Motor neuron (in vitro differentiated cells): Measurements from ENCODE around the gene RUSC2. TPM values are rescaled to one million over a fixed set of nuclear protein-coding genes. Genes with fewer than 3 reads are reported as not detected.
A peak's percentile ranks its signal among the peaks of the same experiment; 100 is the strongest.
"Not testable (repeated sequence)": the region's sequence is repeated elsewhere in the genome, so short reads cannot be mapped to it uniquely, and the experiment has no call there.

Source experiments
- ATAC-seq, 8 experiments: fragments of 200-7000 bp; cut with Tn5 transposase; replicated peaks in 6 of 8; 2 replicates each; pipeline ENCODE4 v1.8.0; 2021; ENCODE audit warnings: mild to moderate bottlenecking in 8 of 8, moderate library complexity in 8 of 8
- H3K27ac ChIP-seq, 2 donors: fragments of 250-450 bp; sonication (Bioruptor Pico); 2 replicates each; pipeline ENCODE4 v1.9.0; 2021; ENCODE audit warnings: antibody characterized with exemption in 2 of 2, mild to moderate bottlenecking in 2 of 2, moderate library complexity in 1 of 2
- H3K4me1 ChIP-seq, 2 donors: fragments of 250-450 bp; sonication (Bioruptor Pico); replicated peaks in 1 of 2; 2 replicates each; pipeline ENCODE4 v1.6.1; 2021; ENCODE audit warnings: antibody characterized with exemption in 2 of 2, mild to moderate bottlenecking in 2 of 2, moderate library complexity in 1 of 2
- H3K4me3 ChIP-seq, 5 donors: fragments of 250-450 bp; sonication (Bioruptor Pico); 2 replicates each; pipeline ENCODE4 v1.9.0; 2021; ENCODE audit warnings: antibody characterized with exemption in 5 of 5, mild to moderate bottlenecking in 5 of 5, moderate library complexity in 4 of 5
- WGBS, 10 experiments: fragments of 450-650 bp; shearing (Covaris generic); methylation state at CpG; one replicate each; pipeline ENCODE4 v1.0.0; 2022; 5-methylcytosine and 5-hydroxymethylcytosine counted together
- in situ Hi-C, 9 experiments: fragments of 400-800 bp; cut with MboI; loops; one replicate each; pipeline ENCODE4 v1.15.0; 2021; ENCODE audit warnings: low sequenced_read_pairs in 9 of 9, low pct_unique_long_range_greater_than_20kb in 2 of 9; ENCODE audit not compliant: unreplicated experiment in 9 of 9
- total RNA-seq, 8 experiments: library from RNA; unstranded; fragments of 300-600 nt; gene quantifications; 2 replicates each; pipeline versions ENCODE4 v1.2.3 to v1.2.4, GENCODE V29; 2022

Gene RUSC2
- 10 to 100 TPM; 12.7 to 42.1 (median 34.3) TPM for total RNA-seq

- in situ Hi-C loops = loop anchor here in 3 of 9 experiments (5.0 to 25.0 kb wide), 2 partner anchors 58 to 377 kb away; partner anchors contain the start of genes ATOSB (in 3 of the 3) and STOML2 (in 3 of the 3)
- peak within 1 kb of the TSS; percentile 54 to 71 for H3K27ac ChIP-seq
- ATAC-seq = peak; percentile 70 to 91 (median 90)
- WGBS, 10 experiments = 0 to 79% (median 3%) methylated on average over 1 to 11 of the region's 71 CpGs; no CpG with 5 or more reads in 4 of the 10 experiments
- peaks cover 0 to 8% of the 10 kb centered on the region in 2 donors for H3K4me1 ChIP-seq
- H3K4me3 ChIP-seq = peak within 1 kb of the TSS; percentile 42 to 82 (median 45)
Observed at GRCh38 chr9:35489313-35490154, at the start of gene RUSC2. TSS of gene RUSC2 (plus strand) at chr9:35490111. CDS start at chr9:35546522, 56,411 bp downstream.

- no peak for ATAC-seq
- WGBS, 10 experiments = 13 to 100% (median 88%) methylated on average over 1 to 2 of the region's 3 CpGs; no CpG with 5 or more reads in 5 of the 10 experiments
- H3K27ac ChIP-seq = no peak overlapping the region
- no peak overlapping the region for H3K4me3 ChIP-seq
- in situ Hi-C loops = no loop called here
- H3K4me1 ChIP-seq = no peaks in the 10 kb centered on the region
Observed at GRCh38 chr9:35446012-35446411, 43.9 kb upstream of the RUSC2 start.

GRCh38 chr9:35448496-35448895, 41.4 kb upstream of the RUSC2 start:
- in situ Hi-C loops = no loop called here
- no peak for ATAC-seq
- Histone ChIP-seq H3K27ac (no peak overlapping the region), H3K4me1 (no peaks in the 10 kb centered on the region), H3K4me3 (no peak overlapping the region)
- WGBS, 10 experiments = 14 to 83% (median 54%) methylated on average over 1 of the region's 1 CpG; no CpG with 5 or more reads in 4 of the 10 experiments

GRCh38 chr9:35452481-35452880, 37.4 kb upstream of the RUSC2 start:
- H3K4me1 ChIP-seq = no peaks in the 10 kb centered on the region
- H3K4me3 ChIP-seq = no peak overlapping the region
- in situ Hi-C loops = loop anchor here in 1 of 9 experiments (25.0 kb wide), 1 partner anchor 340 kb away; the partner anchor contains the start of genes ATOSB and STOML2
- ATAC-seq = peak in 3 of 8 experiments; percentile 48 to 74 (median 68)
- WGBS, 10 experiments = 0 to 100% (median 83%) methylated on average over 1 to 2 of the region's 2 CpGs; no CpG with 5 or more reads in 5 of the 10 experiments
- H3K27ac ChIP-seq = no peak overlapping the region

GRCh38 chr9:35453786-35454185, 36.1 kb upstream of the RUSC2 start:
- Histone ChIP-seq H3K4me3 (no peak overlapping the region), H3K27ac (no peak overlapping the region), H3K4me1 (no peaks in the 10 kb centered on the region)
- 20 to 87% (median 80%) methylated on average over 1 to 2 of the region's 2 CpGs; no CpG with 5 or more reads in 5 of the 10 experiments for WGBS, 10 experiments
- in situ Hi-C loops = loop anchor here in 1 of 9 experiments (25.0 kb wide), 1 partner anchor 341 kb away; the partner anchor contains the start of genes ATOSB and STOML2
- ATAC-seq = no peak

GRCh38 chr9:35464141-35465025, 25.5 kb upstream of the RUSC2 start:
- H3K4me3 ChIP-seq = no peak overlapping the region
- no peak for ATAC-seq
- no peaks in the 10 kb centered on the region for H3K4me1 ChIP-seq
- 12 to 100% (median 55%) methylated on average over 1 to 2 of the region's 2 CpGs; no CpG with 5 or more reads in 4 of the 10 experiments for WGBS, 10 experiments
- no peak overlapping the region for H3K27ac ChIP-seq
- in situ Hi-C loops = loop anchor here in 1 of 9 experiments (25.0 kb wide), 1 partner anchor 352 kb away; the partner anchor contains the start of genes ATOSB and STOML2

GRCh38 chr9:35470340-35470739, 19.6 kb upstream of the RUSC2 start:
- WGBS, 10 experiments = 44 to 100% (median 60%) methylated on average over 1 of the region's 1 CpG; no CpG with 5 or more reads in 3 of the 10 experiments
- Histone ChIP-seq H3K4me1 (no peaks in the 10 kb centered on the region), H3K27ac (no peak overlapping the region), H3K4me3 (no peak overlapping the region)
- in situ Hi-C loops = loop anchor here in 1 of 9 experiments (25.0 kb wide), 1 partner anchor 358 kb away; the partner anchor contains the start of genes ATOSB and STOML2
- ATAC-seq = peak in 2 of 8 experiments; percentile 43 to 54

GRCh38 chr9:35470894-35471293, 19.0 kb upstream of the RUSC2 start:
- H3K4me1 ChIP-seq = no peaks in the 10 kb centered on the region
- H3K27ac ChIP-seq = no peak overlapping the region
- no peak overlapping the region for H3K4me3 ChIP-seq
- in situ Hi-C loops = loop anchor here in 1 of 9 experiments (25.0 kb wide), 1 partner anchor 359 kb away; the partner anchor contains the start of genes ATOSB and STOML2
- 6 to 100% (median 86%) methylated on average over 1 to 4 of the region's 4 CpGs; no CpG with 5 or more reads in 2 of the 10 experiments for WGBS, 10 experiments
- ATAC-seq = peak in 2 of 8 experiments; percentile 77 to 92

GRCh38 chr9:35476596-35476995, 13.3 kb upstream of the RUSC2 start:
- 40 to 94% (median 77%) methylated on average over 3 to 8 of the region's 8 CpGs; no CpG with 5 or more reads in 3 of the 10 experiments for WGBS, 10 experiments
- ATAC-seq = no peak
- Histone ChIP-seq H3K27ac (no peak overlapping the region), H3K4me3 (no peak overlapping the region), H3K4me1 (no peaks in the 10 kb centered on the region)
- in situ Hi-C loops = loop anchor here in 3 of 9 experiments (25.0 kb wide), 1 partner anchor 364 kb away; the partner anchor contains the start of genes ATOSB (in 3 of the 3) and STOML2 (in 3 of the 3)

GRCh38 chr9:35477211-35477855, 12.6 kb upstream of the RUSC2 start:
- ATAC-seq = peak; percentile 97 to 100 (median 99)
- H3K27ac ChIP-seq, H3K4me1 ChIP-seq, H3K4me3 ChIP-seq: not testable (repeated sequence)
- WGBS, 10 experiments = 0 to 27% (median 2%) methylated on average over 1 to 4 of the region's 5 CpGs; no CpG with 5 or more reads in 2 of the 10 experiments
- in situ Hi-C loops = loop anchor here in 3 of 9 experiments (25.0 kb wide), 1 partner anchor 365 kb away; the partner anchor contains the start of genes ATOSB (in 3 of the 3) and STOML2 (in 3 of the 3)

GRCh38 chr9:35478871-35479270, 11.0 kb upstream of the RUSC2 start:
- no peak for ATAC-seq
- no peaks in the 10 kb centered on the region for H3K4me1 ChIP-seq
- no peak overlapping the region for H3K4me3 ChIP-seq
- no peak overlapping the region for H3K27ac ChIP-seq
- WGBS, 10 experiments = 28 to 80% (median 44%) methylated on average over 1 of the region's 1 CpG; no CpG with 5 or more reads in 3 of the 10 experiments
- in situ Hi-C loops = loop anchor here in 3 of 9 experiments (25.0 kb wide), 1 partner anchor 367 kb away; the partner anchor contains the start of genes ATOSB (in 3 of the 3) and STOML2 (in 3 of the 3)
